Measurements from ENCODE around the gene IFRD2.

DNA sequence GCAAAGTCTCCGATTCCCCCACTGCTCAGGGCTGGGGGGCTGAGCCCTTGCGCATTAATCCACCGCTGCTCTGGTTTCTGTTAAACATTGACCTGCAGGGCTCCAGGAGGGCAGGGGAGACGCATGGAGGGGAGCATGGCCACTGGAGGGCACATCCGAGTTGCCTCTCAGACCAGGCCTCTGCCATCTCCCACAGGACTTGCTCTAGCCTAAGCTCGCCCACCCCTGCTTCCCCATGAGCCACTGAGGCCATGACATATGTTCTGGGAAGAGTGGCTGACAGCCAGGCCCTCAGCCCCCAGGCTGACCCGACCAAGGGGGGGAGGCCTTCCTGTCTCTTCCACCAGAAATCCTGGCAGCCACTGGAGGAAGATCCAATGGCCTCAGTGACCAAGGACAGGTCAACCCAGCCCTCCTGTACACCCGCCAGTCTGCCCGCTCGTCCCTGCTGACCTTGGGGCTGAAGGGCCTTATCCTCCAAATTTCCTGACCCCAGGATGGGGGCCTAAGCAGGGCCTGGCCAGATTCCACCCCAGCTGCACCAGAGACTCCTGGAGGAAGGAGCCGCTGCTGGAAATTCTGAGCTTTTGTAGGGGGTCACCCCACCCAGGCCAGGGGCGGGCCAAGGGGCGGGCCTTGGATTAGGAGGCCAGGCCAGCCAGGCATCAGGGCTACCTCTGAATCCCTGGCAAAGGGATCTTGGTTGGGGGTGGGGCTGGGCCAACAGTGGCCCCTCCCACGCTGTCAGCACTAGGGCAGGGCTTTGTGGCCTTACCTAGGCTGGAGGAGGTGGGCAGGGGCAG, 11.0 kb upstream of the IFRD2 start, which contains the start of gene HYAL1:
- TF ChIP-seq, protein P1, sequence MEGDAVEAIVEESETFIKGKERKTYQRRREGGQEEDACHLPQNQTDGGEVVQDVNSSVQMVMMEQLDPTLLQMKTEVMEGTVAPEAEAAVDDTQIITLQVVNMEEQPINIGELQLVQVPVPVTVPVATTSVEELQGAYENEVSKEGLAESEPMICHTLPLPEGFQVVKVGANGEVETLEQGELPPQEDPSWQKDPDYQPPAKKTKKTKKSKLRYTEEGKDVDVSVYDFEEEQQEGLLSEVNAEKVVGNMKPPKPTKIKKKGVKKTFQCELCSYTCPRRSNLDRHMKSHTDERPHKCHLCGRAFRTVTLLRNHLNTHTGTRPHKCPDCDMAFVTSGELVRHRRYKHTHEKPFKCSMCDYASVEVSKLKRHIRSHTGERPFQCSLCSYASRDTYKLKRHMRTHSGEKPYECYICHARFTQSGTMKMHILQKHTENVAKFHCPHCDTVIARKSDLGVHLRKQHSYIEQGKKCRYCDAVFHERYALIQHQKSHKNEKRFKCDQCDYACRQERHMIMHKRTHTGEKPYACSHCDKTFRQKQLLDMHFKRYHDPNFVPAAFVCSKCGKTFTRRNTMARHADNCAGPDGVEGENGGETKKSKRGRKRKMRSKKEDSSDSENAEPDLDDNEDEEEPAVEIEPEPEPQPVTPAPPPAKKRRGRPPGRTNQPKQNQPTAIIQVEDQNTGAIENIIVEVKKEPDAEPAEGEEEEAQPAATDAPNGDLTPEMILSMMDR (IDR thresholded peaks at IDR 0.05): no peak
- no peak for TF ChIP-seq ZFX (IDR thresholded peaks at IDR 0.05; ENCODE audit: borderline replicate concordance)

Measured in 22Rv1 (cell line).